IPS-11a (cell line): ENCODE results near the gene MARF1.
"Not testable (repeated sequence)": the region's sequence is repeated elsewhere in the genome, so short reads cannot be mapped to it uniquely, and the experiment has no call there.

Source experiments
- H3K4me3 ChIP-seq: one replicate; pipeline ENCODE4 v1.5.1; 2013; ENCODE audit warnings: low read depth, low read length, control low read depth

The MARF1 gene

DNA sequence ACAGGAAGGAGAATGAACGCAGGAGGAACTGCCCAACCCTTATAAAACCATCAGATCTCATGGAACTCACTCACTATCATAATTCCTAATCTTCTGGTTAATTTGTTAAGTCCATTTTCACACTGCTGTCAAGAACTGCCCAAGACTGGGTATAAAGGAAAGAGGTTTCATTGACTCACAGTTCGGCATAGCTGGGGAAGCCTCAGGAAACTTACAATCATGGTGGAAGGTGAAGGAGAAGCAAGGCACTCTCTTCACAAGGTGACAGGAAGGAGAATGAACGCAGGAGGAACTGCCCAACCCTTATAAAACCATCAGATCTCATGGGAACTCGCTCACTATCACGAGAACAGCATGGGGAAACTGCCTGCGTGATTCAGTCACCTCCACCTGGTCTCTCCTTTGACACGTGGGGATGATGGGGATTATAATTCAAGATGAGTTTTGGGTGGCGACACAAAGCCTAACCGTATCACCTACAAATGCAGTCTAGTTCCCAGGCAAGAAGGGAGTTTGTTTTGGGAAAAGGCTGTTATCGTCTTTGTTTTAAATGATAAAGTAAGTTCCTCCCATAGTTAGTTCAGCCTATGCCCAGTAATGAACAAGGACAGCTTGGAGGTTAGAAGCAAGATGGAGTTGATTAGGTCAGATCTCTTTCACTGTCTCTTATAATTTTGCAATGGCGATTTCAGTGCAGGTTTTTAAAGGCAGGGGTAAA, 68.9 kb downstream of the MARF1 start:
- H3K4me3 ChIP-seq = not testable (repeated sequence)

DNA sequence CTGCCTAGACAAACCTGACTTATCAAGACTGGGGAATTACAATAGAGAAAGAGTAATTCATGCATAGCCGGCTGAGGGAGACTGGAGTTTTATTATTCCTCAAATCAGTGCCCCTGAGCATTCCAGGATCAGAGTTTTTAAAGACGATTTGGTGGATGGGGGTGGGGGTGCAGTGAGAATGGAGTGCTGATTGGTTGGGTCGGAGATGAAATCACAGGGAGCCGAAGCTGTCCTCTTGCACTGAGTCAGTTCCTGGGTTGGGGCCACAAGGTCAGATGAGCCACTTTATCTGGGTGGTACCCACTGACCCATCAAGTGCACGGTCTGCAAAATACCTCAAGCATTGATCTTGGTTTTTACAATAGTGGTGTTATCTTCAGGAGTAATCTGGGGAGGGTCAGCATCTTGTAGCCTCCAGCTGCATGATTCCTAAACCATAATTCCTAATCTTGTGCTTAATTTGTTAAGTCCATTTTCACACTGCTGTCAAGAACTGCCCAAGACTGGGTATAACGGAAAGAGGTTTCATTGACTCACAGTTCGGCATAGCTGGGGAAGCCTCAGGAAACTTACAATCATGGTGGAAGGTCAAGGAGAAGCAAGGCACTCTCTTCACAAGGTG, 69.6 kb downstream of the MARF1 start:
- no peak overlapping the region for H3K4me3 ChIP-seq

DNA sequence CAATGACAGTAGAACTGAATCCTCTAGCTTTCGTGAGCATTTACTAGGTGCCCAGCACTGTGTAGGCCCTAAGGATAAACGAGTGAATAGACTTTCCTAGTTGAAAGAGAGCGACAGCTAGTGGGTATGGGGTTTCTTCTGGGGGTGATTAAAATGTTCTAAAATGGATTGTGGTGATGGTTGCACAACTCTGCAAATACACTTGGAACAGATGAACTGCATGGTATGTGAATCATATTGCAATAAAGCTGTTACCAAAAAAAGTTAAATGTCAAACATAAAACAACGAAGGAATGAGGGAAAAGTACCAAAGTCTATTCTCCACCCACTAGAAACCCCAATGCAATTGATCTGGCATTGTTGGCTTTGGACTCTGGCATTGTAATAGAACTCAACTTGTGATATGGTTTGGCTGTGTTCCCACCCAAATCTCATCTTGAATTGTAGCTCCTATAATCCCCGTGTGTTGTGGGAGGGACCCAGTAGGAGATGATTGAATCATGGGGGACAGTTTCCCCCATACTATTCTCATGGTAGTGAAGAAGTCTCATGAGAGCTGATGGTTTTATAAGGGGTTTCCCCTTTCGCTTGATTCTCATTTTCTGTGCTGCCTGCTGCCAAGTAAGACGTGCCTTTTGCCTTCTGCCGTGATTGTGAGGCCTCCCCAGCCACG, 70.5 kb downstream of the MARF1 start:
- H3K4me3 ChIP-seq = no peak overlapping the region

DNA sequence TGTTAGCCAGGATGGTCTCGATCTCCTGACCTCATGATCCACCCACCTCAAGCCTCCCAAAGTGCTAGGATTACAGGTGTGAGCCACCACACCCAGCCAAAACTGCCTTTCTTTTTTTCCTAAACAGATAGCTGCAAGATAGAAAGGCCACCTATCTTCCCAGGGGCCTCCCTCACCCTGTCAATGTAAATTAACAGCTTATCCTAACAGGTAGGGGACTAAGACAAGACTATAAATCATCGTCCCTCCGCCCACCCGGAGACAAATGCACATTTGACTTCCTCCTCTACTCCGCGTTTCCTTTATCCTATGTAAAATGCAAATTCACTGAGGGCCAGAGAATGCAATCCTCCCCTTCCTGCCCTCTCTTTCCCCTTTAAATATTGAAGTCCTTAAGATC, 71.4 kb downstream of the MARF1 start:
- H3K4me3 ChIP-seq = no peak overlapping the region

DNA sequence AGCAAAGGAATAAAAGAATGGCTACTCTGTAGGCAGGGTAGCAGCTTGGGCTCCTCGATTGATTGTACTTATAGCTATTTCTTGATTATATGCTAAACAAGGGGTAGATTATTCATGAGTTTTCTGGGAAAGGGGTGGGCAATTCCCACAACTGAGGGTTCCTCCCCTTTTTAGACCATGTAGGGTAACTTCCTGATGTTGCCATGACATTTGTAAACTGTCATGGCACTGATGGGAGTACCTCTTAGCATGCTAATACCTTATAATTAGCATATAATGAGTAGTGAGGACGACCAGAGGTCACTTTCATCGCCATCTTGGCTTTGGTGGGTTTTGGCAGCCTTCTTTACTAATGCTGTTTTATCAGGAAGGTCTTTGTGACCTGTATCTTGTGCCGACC, 72.3 kb downstream of the MARF1 start:
- H3K4me3 ChIP-seq = not testable (repeated sequence)

DNA sequence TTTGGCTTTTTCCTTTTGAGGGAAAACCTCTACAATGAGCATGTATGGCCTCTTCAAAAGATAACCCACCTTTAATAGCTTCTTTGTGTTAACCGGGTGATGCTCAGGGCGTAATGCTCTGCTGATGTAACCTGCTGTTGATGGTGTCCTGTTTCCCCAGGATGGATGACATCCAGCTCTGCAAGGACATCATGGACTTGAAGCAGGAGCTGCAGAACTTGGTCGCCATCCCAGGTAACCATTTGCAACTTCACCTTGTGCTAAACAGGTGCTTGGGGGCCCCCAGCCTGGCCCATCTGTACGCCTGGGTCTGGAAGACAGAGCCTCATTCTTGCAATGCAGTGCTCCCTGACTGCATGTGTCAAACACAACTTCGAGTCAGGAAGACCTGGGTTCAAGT, 75.1 kb downstream of the MARF1 start:
- no peak overlapping the region for H3K4me3 ChIP-seq

DNA sequence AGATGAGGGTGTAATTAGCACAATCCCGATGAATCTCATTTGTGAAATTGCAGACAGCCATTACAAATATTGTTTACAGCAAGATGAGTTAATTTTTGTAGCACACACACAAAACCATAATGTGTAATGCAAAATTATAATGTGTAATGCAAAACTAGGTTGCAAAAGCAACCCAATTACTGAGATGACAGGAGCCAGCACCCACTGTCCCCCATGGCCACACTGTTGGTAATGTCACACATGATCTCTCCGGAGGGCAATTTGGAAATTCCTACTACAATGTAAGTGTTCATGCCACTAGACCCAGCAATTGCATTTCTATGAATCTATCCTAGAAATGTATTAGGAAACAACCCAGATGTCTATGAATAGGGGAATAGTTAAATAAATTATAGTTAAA, 76.9 kb downstream of the MARF1 start:
- H3K4me3 ChIP-seq = no peak overlapping the region

DNA sequence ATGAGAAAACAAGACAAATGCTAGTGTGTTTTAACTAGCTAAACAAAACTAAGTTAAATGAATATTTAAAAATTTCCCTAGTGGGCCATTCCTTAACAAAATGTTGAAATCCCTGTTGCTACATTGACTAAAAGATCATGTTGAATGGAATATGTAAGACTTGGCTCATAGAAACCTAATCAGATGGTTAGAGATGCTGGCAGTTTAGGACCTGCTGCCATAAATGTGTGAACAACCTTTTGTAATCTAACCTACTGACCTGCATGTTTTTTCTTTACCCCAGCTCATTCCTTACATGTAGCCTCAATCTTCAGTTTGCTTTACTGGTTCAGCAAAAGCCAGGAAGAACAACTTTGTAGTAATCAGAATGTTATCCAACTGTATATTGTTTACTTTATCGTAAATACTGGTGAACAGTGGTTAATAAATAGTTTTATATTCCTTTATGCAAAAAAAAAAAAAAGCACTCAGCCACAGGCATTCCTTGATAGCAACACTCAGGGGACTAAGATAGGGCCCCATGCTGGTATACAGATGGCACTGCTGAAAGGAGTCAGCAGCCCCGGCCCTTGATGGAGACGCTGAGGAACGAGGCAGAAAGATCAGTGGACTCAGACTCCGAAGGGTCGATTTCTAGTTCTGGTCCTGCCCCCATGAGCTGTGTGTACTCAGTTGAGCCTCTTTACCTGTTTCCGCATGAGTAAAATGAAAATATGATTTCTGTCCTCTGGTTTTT, 78.2 kb downstream of the MARF1 start:
- no peak overlapping the region for H3K4me3 ChIP-seq

DNA sequence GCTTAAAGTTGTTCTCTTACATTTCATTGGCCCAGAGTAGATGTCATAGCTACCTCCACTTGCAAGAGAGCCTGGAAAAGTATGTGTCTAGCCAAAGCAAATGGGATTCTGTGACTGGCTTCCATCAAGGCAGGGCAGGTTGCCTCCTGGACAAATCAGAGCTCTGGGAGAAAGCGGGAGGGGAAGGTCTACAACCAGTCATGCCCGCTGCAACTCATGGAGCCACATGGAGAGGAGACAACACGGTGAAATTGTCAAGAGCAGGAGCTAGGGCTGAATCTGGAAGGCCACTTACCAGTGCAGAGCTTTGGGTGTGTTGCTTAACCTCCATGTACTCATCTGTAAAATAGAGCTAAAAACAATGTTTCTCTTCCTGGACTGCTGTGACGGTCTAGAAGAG, 83.8 kb downstream of the MARF1 start:
- H3K4me3 ChIP-seq = no peak overlapping the region

DNA sequence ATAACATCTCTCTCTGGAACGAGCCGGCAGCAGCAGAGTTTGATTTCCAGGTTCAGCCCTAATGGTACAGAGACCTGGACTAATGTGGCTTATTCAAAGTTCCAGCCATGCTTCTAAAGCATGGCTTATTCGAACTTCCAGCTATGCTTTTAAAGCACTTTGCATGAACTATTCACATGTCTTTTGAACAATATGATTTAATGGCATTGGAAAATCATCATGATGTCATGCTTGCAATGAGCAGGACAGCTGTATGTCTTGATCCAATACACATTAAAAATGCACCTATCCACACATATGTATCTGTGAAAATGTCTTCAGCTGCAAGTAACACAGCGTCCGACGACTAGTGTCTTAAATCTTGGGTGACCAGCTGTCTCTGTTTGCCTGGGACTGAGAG, 85.7 kb downstream of the MARF1 start:
- H3K4me3 ChIP-seq = no peak overlapping the region

DNA sequence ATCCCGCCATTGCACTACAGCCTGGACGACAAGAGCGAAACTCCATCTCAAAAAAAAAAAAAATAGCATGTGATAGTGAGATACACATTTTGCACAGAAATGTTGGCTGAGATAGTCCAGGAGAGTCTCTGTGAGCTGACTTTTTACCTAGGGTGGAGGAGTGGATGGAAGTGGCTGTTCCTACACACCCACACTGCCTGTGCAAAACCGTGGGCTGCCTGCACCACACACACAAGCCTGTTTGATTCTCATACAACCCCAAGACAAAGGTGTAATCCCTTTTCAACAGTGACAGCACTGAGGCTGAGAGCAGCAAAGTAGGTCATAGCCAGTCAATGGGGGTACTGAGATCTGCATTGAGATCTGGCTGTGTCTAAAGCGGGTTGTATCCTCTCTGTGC, 86.8 kb downstream of the MARF1 start:
- no peak overlapping the region for H3K4me3 ChIP-seq

DNA sequence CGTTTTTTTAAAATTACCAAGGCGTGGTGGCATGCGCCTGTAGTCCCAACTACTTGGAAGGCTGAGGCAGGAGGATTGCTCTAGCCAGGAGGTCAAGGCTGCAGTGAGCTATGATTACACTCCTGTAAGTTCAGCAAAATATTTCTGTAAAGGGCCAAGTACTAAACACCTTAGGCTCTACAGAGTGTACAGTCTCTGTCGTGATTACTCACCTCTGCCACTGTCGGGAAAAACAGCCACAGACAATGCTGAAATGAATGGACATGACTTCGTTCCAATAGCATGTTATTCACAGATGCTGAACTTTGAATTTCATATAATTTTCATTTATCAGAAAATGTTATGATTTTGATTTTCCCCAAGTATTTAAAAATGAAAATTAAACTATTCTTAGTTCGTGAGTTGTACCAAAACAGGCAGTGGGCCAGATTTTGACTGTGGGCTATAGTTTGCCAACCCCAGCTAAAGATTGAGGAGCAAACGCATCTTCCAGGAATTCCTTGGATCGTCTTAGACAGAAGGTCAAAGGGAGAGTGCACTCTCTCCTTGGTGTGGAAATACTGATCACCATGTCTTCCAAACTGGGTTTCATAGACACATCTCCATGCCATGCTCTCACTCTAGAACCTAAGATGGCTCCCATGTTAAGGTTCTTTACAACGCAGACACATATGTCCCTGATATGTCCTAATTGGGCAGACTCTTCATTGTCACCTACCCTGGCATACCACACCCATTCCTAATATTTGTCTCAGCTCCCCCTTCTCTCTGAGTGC, 89.5 kb downstream of the MARF1 start:
- H3K4me3 ChIP-seq = no peak overlapping the region

DNA sequence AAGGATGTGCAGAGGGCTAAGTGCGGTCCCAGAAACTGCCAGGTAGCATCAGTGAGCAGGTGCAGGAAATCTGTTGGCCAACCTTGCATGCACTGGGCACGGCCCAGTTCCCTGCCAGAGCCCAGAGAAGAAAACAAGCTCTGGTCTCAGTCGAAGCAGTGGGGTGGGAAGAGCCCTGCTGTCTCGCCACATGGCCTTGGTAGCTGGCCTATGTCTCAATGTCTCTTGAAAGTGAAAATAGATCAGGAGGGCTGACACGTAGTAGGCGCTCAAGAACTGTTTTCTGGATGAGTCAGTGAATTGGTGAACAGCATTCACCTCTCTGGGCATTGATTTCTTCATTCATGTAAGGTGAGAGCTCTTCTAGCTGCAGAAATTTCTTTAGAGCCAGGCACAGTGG, 90.4 kb downstream of the MARF1 start:
- H3K4me3 ChIP-seq = no peak overlapping the region

DNA sequence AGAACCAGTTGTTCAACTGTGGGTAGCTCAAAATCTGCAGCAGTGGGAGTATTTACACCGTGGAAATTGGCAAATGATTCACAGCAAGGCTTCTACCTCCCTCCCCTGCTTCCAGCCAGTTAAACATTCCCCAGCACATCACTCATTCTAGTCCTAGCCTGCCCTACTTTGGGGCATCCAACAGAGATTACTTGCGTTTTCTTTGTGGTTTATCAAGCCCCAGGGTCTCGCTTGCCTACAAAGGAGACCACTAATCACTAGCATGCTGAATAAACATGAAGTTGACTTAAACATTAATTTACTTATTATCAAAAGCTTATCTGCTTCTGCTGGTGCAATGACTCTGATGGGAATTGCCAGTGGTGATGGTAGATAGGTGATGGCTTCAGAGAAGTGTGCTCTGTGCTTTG, 94.5 kb downstream of the MARF1 start:
- no peak overlapping the region for H3K4me3 ChIP-seq

DNA sequence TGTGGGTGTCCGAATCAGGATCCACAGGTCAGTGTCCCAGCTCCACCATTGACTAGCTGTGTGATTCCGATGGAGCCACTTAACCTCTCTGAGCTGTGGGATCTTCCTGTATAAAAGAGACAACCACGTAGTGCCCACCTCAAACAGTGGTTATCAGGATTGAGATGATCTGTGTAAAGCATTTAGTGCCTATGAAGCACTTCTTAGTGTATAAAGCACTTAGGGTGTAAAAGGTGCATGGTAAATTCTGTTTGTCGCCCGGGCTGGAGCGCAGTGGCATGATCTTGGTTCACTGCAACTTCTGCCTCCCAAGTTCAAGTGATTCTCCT, 95.2 kb downstream of the MARF1 start:
- no peak overlapping the region for H3K4me3 ChIP-seq

DNA sequence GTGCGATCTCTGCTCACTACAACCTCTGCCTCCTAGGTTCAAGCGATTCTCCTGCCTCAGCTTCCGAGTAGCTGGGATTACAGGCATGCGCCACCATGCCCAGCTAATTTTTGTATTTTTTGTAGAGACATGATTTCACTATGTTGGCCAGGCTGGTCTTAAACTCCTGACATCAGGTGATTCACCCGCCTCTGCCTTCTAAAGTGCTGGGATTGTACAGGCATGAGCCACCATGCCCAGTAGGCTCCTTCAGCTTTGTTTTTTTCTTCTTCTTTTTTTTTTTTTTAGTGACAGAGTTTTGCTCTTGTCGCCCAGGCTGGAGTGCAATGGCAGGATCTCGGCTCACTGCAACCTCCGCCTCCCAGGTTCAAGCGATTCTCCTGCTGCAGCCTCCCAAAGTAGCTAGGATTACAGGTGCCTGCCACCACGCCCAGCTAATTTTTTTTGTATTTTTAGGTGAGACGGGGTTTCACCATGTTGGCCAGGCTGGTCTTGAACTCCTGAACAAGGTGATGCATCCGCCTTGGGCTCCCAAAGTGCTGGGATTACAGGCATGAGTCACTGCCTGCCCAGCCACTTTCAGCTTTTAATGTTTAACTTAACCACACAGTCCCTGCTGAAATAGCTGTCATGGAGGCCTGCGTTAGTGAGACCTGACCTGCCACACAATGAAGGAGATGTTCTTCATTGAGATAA, 95.7 kb downstream of the MARF1 start:
- H3K4me3 ChIP-seq = not testable (repeated sequence)

DNA sequence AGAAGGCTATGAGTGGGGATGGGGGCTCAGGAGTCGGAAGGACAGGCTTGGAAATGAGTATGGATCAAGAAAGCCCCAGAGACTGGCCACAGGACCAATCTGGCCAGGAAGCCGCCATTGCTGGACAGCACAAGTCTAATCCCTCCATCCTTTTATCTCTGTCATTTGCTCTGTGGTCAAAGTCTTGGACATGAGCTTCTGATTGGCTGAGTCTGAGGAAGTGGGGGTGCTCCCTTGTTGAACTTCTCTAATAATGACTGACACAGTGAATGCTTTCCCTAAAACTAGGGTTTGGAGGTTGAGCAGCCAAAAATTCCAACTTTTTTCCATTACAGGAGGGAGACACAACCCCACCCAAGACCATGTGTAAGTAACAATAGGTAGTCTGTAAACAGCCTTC, 97.4 kb downstream of the MARF1 start:
- no peak overlapping the region for H3K4me3 ChIP-seq

DNA sequence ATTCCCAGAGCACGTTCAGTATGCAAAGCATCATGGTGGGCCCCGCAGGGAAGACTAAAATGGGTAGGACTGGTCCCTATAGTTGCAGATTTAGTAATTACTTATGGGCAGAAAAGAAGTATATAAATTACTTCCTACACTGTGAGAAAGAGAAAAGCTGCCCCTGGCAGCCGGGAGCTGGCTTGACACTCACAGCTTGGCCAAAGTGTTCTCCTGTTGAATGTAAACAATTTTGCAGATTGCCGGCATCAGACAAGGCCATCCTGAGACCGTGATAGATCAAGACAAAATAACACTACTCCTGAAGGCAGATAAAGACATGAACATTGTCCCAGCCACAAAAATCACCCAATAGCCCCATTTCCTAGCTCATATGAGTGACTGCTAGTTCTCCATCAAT, 98.5 kb downstream of the MARF1 start:
- no peak overlapping the region for H3K4me3 ChIP-seq
